Regular cardiac myocyte (primary cell): ENCODE data around the gene EYA2. TPM values are rescaled to one million over a fixed set of nuclear protein-coding genes. Genes with fewer than 3 reads are reported as not detected.

Experiments used
- total RNA-seq: library from RNA; depleted of rRNA; stranded (reverse); fragments of >200 nt; gene quantifications from 2 replicates; pipeline ENCODE4 v1.2.3, GENCODE V29; 2014

EYA2 gene
- 0.19 and 0.28 TPM in 2 replicates for total RNA-seq

GRCh38 chr20:46894579-46894958 lies at the start of gene EYA2:
Gene EYA2, plus strand, starts transcription at chr20:46894843. Its CDS starts 95,168 bp downstream, at chr20:46990011.

Other genes starting within 250 kb of the EYA2 start
- 0.38 and 2.3 TPM in 2 replicates for gene SLC13A3, start 243.4 kb upstream of the EYA2 start, total RNA-seq
- 13.2 and 17.4 TPM in 2 replicates for gene TP53RK, start 205.4 kb upstream of the EYA2 start, total RNA-seq
- 32.2 and 49.3 TPM in 2 replicates for gene SLC2A10, start 185.2 kb upstream of the EYA2 start, total RNA-seq